GM12878 (cell line): Measurements from ENCODE around the gene SHF.

Experiments used
- CREB1 ChIP-seq: IDR thresholded peaks from 2 replicates; pipeline ENCODE4 v1.6.1; 2012; ENCODE audit warnings: low read depth, mild to moderate bottlenecking, inconsistent platforms
- SUZ12 ChIP-seq: fragments of 200-600 bp; sonication (generic); IDR thresholded peaks from one replicate; pipeline ENCODE4 v1.6.1; 2018; ENCODE audit warnings: antibody characterized with exemption, mild to moderate bottlenecking; ENCODE audit not compliant: unreplicated experiment

DNA sequence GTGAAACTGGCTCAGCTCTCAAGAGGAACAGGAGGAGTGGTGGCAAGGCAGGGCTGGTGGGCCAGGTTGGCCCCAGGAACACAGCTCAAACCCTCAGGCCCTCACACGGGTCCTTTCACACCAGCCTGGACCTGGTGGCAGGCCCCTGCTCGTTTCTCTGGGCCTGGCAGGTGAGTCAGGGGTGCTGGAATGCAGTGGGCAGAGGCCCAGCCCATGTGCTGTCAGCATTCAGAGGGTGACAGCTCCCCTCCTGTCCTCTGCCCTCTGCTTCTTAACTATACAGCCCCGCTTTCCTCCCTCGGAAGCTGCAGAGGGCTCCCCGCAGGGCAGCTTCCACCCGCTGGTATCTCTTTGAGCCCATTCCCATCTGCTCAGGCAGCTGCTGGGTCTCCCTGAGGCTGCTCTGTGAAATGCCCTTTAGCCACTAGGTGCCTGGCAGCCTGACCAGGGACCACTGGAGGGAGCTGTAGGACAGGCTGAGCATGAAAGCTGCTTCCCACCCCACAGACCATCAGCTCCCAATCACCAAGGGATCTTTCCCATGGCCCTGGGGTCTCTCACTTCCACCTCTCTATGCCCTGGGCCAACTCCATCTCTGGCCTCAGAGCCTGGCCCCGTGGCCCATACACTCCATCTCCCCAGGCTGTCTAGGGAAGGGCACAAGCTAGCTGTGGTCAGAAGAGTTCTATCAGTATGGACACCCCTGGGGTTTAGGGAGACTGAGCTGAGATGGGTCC, 24.8 kb downstream of the SHF start:
- TF ChIP-seq SUZ12 (no peak), CREB1 (no peak)
